ENCODE results near the gene MYH4.

The MYH4 gene

DNA sequence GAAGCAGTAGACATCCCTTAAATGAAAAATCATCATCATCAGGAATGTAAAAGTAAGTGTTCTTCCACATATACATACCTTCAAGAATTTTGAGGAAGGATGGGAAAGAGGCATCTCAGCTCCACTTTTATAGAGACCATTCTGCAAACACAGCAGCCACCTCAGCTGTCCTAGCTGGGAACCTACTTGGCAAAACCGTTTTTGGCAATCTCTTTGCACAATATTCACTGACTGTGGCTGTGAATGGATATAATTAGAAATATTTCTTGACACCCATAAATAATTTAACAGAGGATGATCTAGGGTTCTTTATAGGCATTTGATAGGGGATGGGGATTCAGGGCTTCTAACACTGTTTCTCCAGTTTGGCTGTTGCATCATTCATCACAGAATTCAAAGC, at the start of gene MYH4:
Gene MYH4, minus strand, starts transcription at position 101 of the 400 bp plus-strand sequence. CDS start 2,814 bp downstream, outside the sequence.
- no peak for DNase-seq

DNA sequence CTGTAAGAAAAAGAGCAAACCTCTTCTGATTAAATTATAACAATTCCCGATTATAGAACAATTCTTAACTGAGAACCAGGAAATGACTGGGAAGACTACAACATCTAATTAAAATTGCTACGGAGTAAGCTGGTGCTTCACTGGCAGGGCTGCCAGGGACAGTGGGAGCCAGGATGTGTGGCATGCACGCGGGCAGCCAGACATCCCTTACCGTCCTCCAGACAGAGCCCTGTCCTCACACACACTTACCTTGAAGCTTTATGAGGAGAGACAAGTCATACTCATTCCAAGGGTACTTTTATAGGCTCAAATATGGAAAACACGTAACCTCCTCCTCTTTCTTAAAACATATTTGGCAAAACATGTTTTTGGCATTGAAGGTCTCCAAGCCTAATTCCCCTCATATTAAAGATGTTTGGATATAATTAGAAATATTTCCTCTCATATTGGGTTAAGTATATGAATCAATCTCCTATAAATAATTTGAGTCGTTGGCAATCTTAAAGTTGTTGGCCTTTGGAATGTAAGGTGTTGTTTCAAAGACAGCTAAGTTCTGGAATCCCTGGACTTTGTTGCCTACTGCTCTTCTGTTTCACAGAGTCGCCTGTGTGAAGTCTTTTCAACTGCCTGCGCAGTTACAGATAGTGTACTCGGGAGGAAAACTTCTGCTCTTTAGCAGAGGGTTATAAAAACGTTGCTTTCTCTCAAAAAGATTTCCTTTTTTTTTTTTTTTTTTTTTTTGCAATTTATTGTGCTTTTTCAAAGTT, 49.1 kb upstream of the MYH4 start, which contains the start of gene MYH1:
Gene MYH1, minus strand, starts transcription at position 272 of the 767 bp plus-strand sequence. CDS start 1,900 bp downstream, outside the sequence.
- DNase-seq: no peak

- DNase-seq: no peak
Measured at GRCh38 chr17:10516638-10517037, 47.3 kb upstream of the MYH4 start.

DNA sequence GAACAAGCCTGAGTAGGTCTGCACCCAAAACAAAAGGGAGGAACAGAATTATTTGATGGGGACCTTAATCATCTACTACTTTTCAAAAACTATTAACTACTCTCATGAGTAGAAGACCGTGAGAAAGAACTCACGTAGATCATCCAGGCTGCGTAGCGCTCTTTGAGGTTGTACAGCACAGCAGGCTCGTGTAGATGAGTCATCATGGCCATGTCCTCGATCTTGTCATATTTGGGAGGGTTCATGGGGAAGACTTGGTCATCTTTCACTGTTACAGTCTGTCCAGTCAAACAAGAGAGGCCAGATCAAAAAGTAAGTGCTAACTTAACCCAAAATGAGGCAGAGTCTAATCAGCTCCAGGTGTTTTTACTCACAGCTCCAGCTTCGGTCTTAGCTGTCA, 46.7 kb upstream of the MYH4 start:
- no peak for DNase-seq

GRCh38 chr17:10513299-10514067, 44.1 kb upstream of the MYH4 start:
- DNase-seq: no peak

- no peak for DNase-seq
Measured at GRCh38 chr17:10512856-10513255, 43.5 kb upstream of the MYH4 start.

DNA sequence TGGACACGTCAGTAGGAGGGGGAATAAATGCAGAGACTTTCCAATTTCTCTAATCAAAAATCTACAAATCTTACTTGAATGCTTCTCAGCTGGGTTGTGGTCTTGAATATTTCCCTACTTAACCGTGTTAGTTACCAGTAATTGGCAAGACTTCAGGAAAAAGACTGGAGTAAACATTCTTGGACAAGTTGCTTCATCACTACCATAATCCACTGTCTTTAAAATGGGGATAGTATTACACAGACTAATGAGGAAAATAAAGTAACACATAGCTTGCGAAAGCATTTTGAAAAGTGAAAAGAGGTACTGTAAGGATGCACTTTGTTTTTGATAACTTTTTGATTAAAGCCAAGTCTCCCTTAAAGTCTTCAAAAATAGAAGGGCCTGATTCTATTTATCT, 30.6 kb upstream of the MYH4 start:
- no peak for DNase-seq

DNA sequence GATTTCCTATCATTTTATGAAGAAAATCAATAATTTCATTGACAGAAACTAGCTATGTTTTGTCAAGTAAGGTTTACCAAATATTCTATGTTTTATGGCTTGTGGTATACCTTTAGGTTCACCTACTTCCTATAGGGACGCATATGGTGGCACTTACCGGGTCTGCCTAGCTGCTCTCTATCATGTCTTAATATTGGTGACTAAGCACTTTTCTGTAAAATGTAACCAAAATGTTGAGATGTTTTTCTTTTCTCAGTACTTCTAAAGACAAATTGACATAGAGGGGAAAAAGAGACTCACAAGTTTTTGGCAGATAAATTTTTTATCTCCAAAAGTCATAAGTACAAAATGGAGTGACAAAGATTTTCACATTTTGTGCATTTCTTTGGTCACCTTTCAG, 22.6 kb upstream of the MYH4 start:
- no peak for DNase-seq

GRCh38 chr17:10482252-10482651, 12.9 kb upstream of the MYH4 start:
- DNase-seq: no peak

GRCh38 chr17:10477701-10478100, 8.3 kb upstream of the MYH4 start:
- no peak for DNase-seq

GRCh38 chr17:10474536-10474935, 5.2 kb upstream of the MYH4 start:
- no peak for DNase-seq

GRCh38 chr17:10471858-10472257, 2.5 kb upstream of the MYH4 start:
- DNase-seq: no peak

GRCh38 chr17:10463402-10463801, 6.0 kb downstream of the MYH4 start:
- peak; percentile 1 for DNase-seq

GRCh38 chr17:10460062-10460461, 9.3 kb downstream of the MYH4 start:
- no peak for DNase-seq

DNA sequence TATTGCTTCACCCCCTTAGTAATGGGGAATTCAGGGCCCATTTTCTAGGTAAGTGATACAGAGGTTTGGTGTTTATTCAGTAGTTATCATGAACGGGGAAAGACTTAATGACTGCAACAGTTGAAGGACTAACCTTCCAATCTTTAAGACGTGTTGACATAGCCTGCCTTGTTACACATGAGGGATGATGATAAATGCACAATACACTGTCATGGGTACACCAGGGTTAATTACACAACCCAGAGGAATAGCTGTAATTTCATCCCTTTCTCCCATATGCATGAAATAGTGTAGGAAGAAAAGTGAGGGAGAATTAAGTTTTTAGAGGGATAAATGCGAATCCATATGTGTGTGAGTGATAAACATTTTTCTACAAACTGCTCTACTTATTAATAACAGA, 10.7 kb downstream of the MYH4 start:
- no peak for DNase-seq

GRCh38 chr17:10457952-10458351, 11.4 kb downstream of the MYH4 start:
- DNase-seq: no peak

- peak; percentile 18 for DNase-seq
Measured at GRCh38 chr17:10447026-10447931, 22.1 kb downstream of the MYH4 start.

DNA sequence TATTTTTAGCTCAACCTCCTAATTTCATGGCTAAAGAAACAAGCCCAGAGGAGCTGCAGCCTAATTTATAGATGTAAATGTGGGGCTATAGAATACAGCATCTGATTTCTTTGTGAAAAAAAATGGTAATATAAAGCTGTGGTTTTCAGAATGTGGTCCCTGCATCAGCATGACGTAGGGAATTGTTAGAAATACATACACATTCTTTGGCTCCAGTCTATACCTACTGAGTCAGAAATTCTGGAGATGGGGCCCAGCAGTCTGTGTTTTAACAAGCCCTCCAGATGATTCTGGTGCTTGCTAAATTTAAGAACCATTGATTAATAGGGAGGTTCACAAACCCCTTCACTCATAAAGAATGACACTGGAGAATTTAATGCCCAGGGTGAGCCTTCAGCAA, 29.5 kb downstream of the MYH4 start:
- no peak for DNase-seq

GRCh38 chr17:10435096-10435495, 34.3 kb downstream of the MYH4 start:
- no peak for DNase-seq

DNA sequence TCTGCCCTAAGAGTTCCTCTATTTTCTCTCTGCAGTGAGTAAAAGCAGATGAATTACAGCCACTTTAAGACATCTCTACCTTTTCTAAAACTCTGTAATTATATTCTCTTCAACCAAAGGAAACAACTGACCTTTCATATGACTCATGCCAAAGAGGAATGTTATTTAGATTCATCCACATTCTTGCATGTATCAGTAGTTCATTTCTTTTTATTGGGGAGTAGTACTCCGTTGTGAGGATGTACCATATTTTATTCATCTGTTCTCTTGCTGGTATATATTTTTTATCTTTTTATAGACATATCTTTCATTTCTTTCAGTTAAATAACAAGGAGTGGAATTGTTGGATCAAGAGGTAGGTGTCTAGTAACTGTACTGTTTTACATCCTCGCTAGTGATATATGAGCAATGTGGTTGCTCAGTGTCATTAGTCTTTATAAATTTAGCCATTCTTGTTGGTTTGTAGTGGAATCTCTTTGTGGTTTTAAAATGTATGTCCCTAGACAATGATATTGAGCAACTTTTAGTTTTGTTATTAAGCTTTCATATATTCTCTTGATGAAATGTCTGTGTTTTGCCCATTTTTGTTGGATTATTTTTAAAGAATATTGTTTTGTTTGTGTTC, 39.8 kb downstream of the MYH4 start:
- no peak for DNase-seq

GRCh38 chr17:10428781-10429180, 40.6 kb downstream of the MYH4 start:
- no peak for DNase-seq

GRCh38 chr17:10421900-10422542, 47.3 kb downstream of the MYH4 start, which contains the start of gene MYH8:
TSS of gene MYH8 (minus strand) at chr17:10421950. CDS start at chr17:10420227, 1,723 bp downstream.
- DNase-seq: no peak

Measured in hematopoietic multipotent progenitor cell treated with erythropoietin and hydrocortisone succinate and interleukin-3 and kit ligand, for 4 days (in vitro differentiated cells).